ENCODE data around the gene ANXA1.

Gene ANXA1

DNA sequence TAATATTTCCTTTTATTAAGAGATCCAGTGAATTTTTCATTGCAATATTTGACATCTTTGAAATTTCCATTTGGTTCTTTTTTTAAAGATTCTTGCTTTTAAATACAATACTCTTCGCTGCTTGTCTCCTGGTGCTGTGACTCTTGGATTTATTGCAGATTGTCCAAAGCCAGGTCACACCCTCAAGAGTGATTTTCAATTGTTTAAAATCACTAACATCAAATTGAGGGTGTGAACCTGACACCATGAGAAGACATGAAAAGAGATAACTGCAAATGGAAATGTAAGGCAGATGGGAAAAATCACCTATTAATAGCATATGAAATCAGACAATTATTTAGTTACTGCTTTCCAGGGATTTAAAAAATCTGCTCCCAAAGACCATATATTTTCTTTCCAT is 42.6 kb downstream of the ANXA1 start:
- no peak overlapping the region for H3K27ac ChIP-seq
- TF ChIP-seq, protein P1, sequence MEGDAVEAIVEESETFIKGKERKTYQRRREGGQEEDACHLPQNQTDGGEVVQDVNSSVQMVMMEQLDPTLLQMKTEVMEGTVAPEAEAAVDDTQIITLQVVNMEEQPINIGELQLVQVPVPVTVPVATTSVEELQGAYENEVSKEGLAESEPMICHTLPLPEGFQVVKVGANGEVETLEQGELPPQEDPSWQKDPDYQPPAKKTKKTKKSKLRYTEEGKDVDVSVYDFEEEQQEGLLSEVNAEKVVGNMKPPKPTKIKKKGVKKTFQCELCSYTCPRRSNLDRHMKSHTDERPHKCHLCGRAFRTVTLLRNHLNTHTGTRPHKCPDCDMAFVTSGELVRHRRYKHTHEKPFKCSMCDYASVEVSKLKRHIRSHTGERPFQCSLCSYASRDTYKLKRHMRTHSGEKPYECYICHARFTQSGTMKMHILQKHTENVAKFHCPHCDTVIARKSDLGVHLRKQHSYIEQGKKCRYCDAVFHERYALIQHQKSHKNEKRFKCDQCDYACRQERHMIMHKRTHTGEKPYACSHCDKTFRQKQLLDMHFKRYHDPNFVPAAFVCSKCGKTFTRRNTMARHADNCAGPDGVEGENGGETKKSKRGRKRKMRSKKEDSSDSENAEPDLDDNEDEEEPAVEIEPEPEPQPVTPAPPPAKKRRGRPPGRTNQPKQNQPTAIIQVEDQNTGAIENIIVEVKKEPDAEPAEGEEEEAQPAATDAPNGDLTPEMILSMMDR (IDR thresholded peaks at IDR 0.05): no peak
- no peak for TF ChIP-seq ZFX (IDR thresholded peaks at IDR 0.05; ENCODE audit: borderline replicate concordance)

DNA sequence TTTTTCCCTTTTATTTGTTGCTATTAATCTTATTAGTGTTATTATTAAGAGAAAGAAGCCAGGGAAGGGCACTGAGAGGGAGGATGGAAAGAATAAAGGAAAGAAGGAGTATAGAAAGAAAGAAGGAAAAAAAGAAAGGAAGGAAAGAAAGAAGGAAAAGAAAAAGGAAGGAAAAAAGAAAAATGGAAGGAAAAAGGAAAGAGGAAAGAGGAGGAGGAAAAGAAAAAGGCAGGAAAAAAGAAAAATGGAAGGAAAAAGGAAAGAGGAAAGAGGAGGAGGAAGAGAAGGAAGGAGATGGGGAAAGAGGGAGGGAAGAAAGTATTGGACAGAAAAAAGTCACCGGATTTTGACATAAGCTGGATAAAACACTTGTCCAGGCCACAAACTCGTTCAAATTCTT is 47.8 kb downstream of the ANXA1 start:
- no peak overlapping the region for H3K27ac ChIP-seq
- TF ChIP-seq, protein P1 (IDR thresholded peaks at IDR 0.05): no peak
- TF ChIP-seq ZFX (IDR thresholded peaks at IDR 0.05; ENCODE audit: borderline replicate concordance): no peak

DNA sequence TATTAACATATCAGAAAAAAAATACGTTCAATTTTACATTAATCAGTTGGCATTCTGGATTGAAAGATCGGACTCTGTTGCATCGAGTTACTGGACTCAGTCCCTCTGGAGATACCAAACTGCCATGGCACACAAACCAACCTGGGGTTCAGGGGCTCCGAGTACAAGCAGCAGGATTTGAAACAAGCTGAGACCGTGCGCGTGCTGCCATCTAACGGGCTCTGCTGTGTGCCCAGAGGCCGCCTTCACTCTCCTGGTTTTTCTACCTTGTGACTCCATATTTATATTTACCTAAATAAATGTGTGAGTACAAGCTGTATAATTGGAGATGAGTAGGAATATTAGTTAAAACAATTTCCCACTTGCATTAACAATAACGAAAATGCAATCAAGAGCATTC is 48.2 kb downstream of the ANXA1 start:
- TF ChIP-seq, protein P1 (IDR thresholded peaks at IDR 0.05): no peak
- TF ChIP-seq ZFX (IDR thresholded peaks at IDR 0.05; ENCODE audit: borderline replicate concordance): no peak
- no peak overlapping the region for H3K27ac ChIP-seq

DNA sequence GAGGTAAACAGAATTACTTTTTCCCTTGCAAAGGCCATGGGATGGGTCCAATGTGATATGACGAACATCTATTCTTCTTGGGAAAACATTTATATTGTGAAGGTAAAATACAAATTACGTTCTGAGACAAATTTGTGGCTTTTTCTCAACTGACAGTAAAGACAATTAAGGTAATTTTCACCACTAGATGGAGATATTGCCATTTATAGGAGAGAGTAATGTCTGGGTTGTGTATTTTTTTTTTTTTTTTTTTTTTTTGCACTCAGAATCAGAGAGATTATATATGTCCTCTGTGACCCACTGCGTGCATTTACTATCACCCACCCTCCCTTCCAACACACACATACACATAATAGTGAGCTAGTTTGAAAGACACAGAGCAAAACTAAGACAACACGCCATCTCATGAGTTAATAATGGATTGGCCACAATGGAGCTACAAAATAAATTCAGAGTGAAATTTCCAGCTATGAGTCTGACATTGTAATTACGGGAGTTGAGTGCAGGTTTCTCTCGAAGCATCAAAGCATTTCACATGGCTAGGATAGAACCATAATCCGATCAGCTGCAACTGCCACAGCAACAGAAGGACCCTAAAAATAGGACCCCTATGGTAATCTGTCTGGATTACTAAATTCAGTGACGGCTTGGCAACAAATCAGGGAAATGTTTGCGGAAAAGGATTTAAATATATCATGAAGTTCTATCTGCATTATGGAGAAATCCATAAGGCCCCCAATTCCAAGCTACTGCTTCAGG is 49.2 kb downstream of the ANXA1 start:
- peak overlapping the region; percentile 40 for H3K27ac ChIP-seq
- TF ChIP-seq, protein P1 (IDR thresholded peaks at IDR 0.05): peak; percentile 76
- TF ChIP-seq ZFX (IDR thresholded peaks at IDR 0.05; ENCODE audit: borderline replicate concordance): no peak

DNA sequence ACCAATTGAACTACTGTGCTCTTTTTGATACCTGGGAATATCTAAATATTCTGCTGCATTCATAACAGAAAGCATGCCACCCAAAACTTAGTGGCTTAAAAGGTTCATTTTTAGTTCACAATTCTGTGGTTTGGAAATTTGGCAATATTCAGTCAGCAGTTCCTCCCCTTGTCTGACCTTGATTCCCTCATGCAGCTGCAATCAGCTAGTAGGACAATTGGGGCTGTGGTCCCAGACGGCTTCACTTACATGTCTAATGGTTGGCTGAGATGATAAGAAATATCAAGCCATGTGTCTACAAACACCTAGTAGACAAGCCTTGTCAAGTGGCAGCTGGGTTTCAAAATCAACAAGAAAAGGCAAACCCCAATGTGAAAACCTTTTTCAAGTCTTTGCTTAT is 51.3 kb downstream of the ANXA1 start:
- H3K27ac ChIP-seq: no peak overlapping the region
- TF ChIP-seq, protein P1 (IDR thresholded peaks at IDR 0.05): no peak
- no peak for TF ChIP-seq ZFX (IDR thresholded peaks at IDR 0.05; ENCODE audit: borderline replicate concordance)

DNA sequence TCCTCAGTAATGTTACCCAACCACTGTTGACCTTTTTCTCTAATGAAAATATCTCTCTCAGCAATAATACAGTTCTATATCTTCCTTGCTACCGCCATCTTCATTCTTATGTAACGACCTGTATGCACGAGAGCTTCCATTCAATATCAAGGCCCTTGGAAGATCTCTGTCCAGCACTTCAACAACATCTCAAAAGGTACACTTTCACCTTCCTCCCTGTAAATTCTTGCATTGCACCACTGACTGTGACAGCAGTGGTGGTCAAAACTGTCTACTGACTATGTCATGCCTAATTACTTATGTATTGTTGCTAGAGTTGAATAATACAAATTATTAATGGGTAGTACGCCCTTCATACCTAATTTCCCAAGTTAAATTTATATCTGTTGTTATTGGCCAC is 53.3 kb downstream of the ANXA1 start:
- no peak overlapping the region for H3K27ac ChIP-seq
- TF ChIP-seq, protein P1 (IDR thresholded peaks at IDR 0.05): no peak
- TF ChIP-seq ZFX (IDR thresholded peaks at IDR 0.05; ENCODE audit: borderline replicate concordance): no peak

DNA sequence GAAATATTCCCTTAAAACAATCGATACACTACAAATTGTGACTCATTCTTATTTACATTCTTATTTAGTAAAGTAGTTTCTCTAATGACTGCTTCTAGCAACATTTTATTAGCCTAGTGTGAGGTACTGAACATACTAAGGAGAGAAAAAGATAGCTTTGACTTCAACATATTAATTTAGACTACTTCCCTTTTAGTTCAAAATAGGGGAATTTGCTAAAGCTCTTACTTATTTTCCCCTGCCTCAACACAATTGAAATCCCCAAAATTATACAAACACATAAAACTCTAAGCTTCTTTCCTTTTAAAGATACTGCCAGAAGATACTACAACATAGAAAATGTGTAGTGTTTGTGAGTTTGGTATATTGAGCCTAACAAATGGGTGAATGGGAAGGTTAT is 55.2 kb downstream of the ANXA1 start:
- no peak overlapping the region for H3K27ac ChIP-seq
- TF ChIP-seq, protein P1 (IDR thresholded peaks at IDR 0.05): no peak
- no peak for TF ChIP-seq ZFX (IDR thresholded peaks at IDR 0.05; ENCODE audit: borderline replicate concordance)
